MCF 10A (cell line): ENCODE results near the gene GRIN1. TPM values are rescaled to one million over a fixed set of nuclear protein-coding genes. Genes with fewer than 3 reads are reported as not detected.

Experiments used
- BruUV-seq: library from RNA; stranded (reverse); fragments of 400-500 nt; replicated peaks from 2 replicates; lab custom pipeline; 2021; lab: Mats Ljungman, UMichigan
- CTCF ChIA-PET: fragments of 300-600 bp; sonication (Branson Sonifier 250); formaldehyde crosslinking; extraction: SDS; loops from one replicate; lab custom pipeline; 2021; ENCODE audit warnings: antibody characterized with exemption, inconsistent platforms; lab: Yijun Ruan, JAX
- POLR2A ChIA-PET: fragments of 300-600, 350-650 bp; sonication (Branson Sonifier 250); formaldehyde crosslinking; extraction: SDS; loops from one replicate; lab custom pipeline; 2020; ENCODE audit warnings: antibody characterized with exemption, inconsistent platforms; lab: Yijun Ruan, JAX
- DNase-seq: peaks from one replicate; pipeline ENCODE4 v3.0.0-alpha.2; 2018; ENCODE audit not compliant: unreplicated experiment
- H3K27ac Mint-ChIP-seq: one replicate; pipeline ENCODE4 v1.8.0; 2022; ENCODE audit warnings: mild to moderate bottlenecking, low read depth, mixed read lengths; ENCODE audit not compliant: unreplicated experiment
- H3K27me3 Mint-ChIP-seq: one replicate; pipeline ENCODE4 v1.8.0; 2022; ENCODE audit warnings: mixed read lengths; ENCODE audit not compliant: insufficient read depth, unreplicated experiment
- H3K36me3 Mint-ChIP-seq: one replicate; pipeline ENCODE4 v1.8.0; 2022; ENCODE audit warnings: mild to moderate bottlenecking, moderate library complexity, mixed read lengths; ENCODE audit not compliant: insufficient read depth, unreplicated experiment
- H3K4me1 Mint-ChIP-seq: one replicate; pipeline ENCODE4 v1.8.0; 2022; ENCODE audit warnings: mixed read lengths; ENCODE audit not compliant: insufficient read depth, unreplicated experiment
- H3K4me3 Mint-ChIP-seq: one replicate; pipeline ENCODE4 v1.8.0; 2022; ENCODE audit warnings: mild to moderate bottlenecking, moderate library complexity, mixed read lengths; ENCODE audit not compliant: unreplicated experiment
- H3K9me3 Mint-ChIP-seq: one replicate; pipeline ENCODE4 v1.8.0; 2022; ENCODE audit warnings: mixed read lengths; ENCODE audit not compliant: unreplicated experiment
- CTCF ChIP-seq: fragments of 200-600 bp; IDR thresholded peaks from one replicate; pipeline ENCODE4 v1.8.0; 2022; ENCODE audit warnings: antibody characterized with exemption, mild to moderate bottlenecking; ENCODE audit not compliant: unreplicated experiment
- intact Hi-C: fragments of 100-400 bp; cut with micrococcal nuclease; formaldehyde crosslinking; loops from 2 replicates; pipeline ENCODE4 v1.14.1; 2022
- total RNA-seq: library from RNA; stranded (reverse); gene quantifications from 2 replicates; pipeline ENCODE4 v1.2.3, GENCODE V29; 2022

Gene GRIN1
- total RNA-seq, 1 experiment from 2014 or later, result 1.4 TPM

DNA sequence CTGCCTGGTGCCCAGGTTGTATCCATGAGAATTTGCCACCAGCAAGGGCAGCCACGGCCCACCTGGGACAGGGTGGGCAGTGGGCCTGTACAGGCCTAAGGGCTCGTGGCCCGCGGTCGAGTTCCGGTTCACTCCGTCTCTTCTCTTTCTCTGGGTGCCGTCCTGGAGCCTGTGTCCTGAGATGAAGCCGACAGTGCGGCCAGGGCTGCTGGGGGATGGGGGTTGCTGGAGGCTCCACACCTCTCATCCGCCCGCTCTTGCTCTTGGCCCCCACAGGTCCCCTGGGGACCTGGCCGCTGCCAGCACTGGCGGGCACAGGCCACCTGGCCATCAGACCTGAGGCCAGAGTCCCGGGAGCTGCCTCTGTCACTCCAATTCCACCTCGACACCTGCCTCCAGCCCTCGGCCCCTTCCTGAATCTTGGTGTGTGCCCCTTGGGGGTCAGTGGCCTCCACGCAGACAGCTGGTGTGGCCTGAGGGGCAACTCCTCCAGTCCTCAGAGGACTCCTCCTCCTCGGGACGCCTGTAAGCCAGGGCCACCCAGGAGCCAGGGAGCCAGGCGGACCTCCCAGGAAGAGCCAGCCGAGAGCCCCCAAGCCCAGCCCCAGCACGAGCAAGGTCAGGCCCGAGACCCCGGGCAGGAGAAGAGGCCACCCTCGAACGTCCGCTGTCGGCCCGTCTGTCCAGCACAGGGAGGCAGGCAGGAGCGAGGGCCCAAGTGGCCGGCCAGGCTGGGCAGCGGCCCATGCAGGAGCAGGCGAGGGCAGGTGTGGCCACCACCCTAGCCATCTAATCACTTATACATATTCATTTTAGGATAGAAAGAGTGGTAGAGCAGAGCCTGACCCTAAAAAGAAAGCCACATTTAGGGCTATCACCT lies 25.7 kb downstream of the GRIN1 start:
- no peak for DNase-seq
- no peak overlapping the region for H3K4me3 Mint-ChIP-seq
- no peaks in the 10 kb centered on the region for H3K36me3 Mint-ChIP-seq
- no peaks in the 10 kb centered on the region for H3K4me1 Mint-ChIP-seq
- no peak overlapping the region for H3K27ac Mint-ChIP-seq
- CTCF ChIA-PET, result interaction anchor here (0.8 kb wide), 1 partner anchor 13 kb away, joined by 3 read pairs; no protein-coding TSS in a partner anchor
- no TSS peak for BruUV-seq
- no peak for TF ChIP-seq CTCF
- POLR2A ChIA-PET, result no interaction called here
- H3K27me3 Mint-ChIP-seq, result peaks cover 16% of the 10 kb centered on the region
- no peaks in the 10 kb centered on the region for H3K9me3 Mint-ChIP-seq
- intact Hi-C loops, result no loop called here

DNA sequence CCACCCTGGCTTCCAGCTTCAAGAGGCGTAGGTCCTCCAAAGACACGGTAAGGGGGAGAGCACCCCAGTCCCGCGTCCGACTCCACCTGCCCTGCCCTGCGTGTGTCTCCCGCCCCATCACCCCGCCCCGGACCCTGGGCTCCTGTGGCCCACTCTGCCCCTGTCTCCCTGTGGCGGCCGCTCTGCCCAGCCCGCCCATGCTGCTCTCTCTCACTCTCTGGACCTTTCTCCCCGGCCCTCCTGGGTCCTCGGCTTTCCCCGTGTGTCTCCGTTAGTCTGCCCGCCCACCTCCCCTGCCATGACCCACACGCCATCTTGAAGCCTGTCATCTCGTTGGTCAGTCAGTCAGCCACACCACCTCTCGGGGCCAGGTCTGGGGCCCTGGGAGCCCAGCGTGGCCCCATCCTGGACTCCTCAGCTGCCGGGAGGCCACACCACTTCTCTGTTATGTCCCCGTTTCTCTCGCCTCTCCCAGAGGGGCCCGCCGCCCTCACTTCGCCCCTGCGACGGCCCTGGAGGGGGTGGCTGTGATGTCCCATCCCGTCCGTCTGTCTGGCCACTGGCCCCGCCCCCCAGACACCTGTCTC lies 26.4 kb downstream of the GRIN1 start:
- no peak overlapping the region for H3K27ac Mint-ChIP-seq
- no peak for TF ChIP-seq CTCF
- peaks cover 13% of the 10 kb centered on the region for H3K27me3 Mint-ChIP-seq
- H3K9me3 Mint-ChIP-seq, result no peaks in the 10 kb centered on the region
- no TSS peak for BruUV-seq
- no peaks in the 10 kb centered on the region for H3K4me1 Mint-ChIP-seq
- POLR2A ChIA-PET, result no interaction called here
- H3K36me3 Mint-ChIP-seq, result no peaks in the 10 kb centered on the region
- intact Hi-C loops, result no loop called here
- no peak overlapping the region for H3K4me3 Mint-ChIP-seq
- CTCF ChIA-PET, result interaction anchor here (0.8 kb wide), 1 partner anchor 13 kb away, joined by 3 read pairs; no protein-coding TSS in a partner anchor
- DNase-seq, result no peak

DNA sequence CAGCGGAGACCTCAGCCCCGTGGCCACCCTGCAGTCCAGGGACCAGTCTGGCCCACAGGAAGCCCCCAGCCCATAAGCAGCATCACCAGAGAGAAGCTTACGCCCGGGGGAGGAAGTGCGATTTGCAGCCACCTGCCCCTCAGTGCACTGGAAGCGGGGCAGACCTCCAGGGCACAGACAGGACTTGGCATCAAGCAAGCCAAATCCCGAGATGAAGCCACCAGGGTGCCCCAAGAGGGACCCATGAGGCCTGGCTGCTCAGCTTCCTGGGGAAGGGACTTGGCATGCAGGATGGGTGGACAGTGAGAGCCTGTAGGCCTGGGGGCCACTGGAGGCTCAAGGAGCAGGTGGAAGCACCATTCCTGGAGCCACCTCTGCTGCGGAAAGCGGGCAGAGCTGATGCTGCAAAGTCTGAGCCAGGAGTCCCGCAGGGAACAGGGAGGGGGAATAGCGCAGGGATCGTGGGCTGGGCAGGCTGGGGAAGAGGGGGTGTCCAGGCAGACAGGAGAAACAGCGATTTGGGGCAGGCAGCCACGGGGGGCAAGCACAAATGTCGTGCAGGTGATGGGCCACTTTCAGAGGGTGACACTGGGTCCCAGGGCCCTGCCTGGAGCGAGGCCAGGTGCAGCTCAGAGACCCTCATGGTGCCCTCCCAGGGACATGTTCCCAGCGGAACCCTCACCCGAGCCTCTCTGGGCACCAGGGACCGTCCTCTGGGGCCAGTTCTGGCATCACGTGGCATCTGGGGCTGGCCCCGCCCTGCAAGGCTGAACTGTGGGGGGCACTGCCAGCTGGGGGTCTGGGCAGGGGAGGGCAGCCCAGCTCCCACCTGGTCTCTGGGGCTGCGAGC lies 27.7 kb downstream of the GRIN1 start:
- peaks cover 13% of the 10 kb centered on the region for H3K27me3 Mint-ChIP-seq
- H3K4me1 Mint-ChIP-seq, result no peaks in the 10 kb centered on the region
- no peak overlapping the region for H3K4me3 Mint-ChIP-seq
- POLR2A ChIA-PET, result no interaction called here
- intact Hi-C loops, result no loop called here
- BruUV-seq, result no TSS peak
- H3K27ac Mint-ChIP-seq, result no peak overlapping the region
- CTCF ChIA-PET, result interaction anchor here (0.6 kb wide), 1 partner anchor 98 kb away, joined by 3 read pairs; no protein-coding TSS in a partner anchor
- H3K36me3 Mint-ChIP-seq, result no peaks in the 10 kb centered on the region
- no peak for DNase-seq
- TF ChIP-seq CTCF, result no peak
- H3K9me3 Mint-ChIP-seq, result no peaks in the 10 kb centered on the region
